ENCODE measurements around the gene CRNKL1.

Gene CRNKL1

GRCh38 chr20:20060234-20060998 is 8.2 kb upstream of the CRNKL1 start:
- no peak for DNase-seq

- DNase-seq: no peak
Measured at GRCh38 chr20:20051767-20052073, 546 bp downstream of the CRNKL1 start.

GRCh38 chr20:20039752-20040387 is 12.4 kb downstream of the CRNKL1 start:
- no peak for DNase-seq

- DNase-seq: no peak
Measured at GRCh38 chr20:20038586-20038985, 13.7 kb downstream of the CRNKL1 start.

GRCh38 chr20:20037960-20038359 is 14.3 kb downstream of the CRNKL1 start:
- DNase-seq: no peak

GRCh38 chr20:20036756-20037155 is 15.5 kb downstream of the CRNKL1 start:
- no peak for DNase-seq

GRCh38 chr20:20034486-20034885 is 17.8 kb downstream of the CRNKL1 start:
- DNase-seq: no peak

- DNase-seq: no peak
Measured at GRCh38 chr20:20031790-20032189, 20.5 kb downstream of the CRNKL1 start.

GRCh38 chr20:20027284-20027683 is 25.0 kb downstream of the CRNKL1 start:
- DNase-seq: no peak

- DNase-seq: no peak
Measured at GRCh38 chr20:20024942-20025341, 27.3 kb downstream of the CRNKL1 start.

GRCh38 chr20:20023395-20023794 is 28.9 kb downstream of the CRNKL1 start:
- no peak for DNase-seq

GRCh38 chr20:20022498-20022897 is 29.8 kb downstream of the CRNKL1 start:
- no peak for DNase-seq

- DNase-seq: no peak
Measured at GRCh38 chr20:20021835-20022234, 30.4 kb downstream of the CRNKL1 start.

GRCh38 chr20:20020908-20021307 is 31.4 kb downstream of the CRNKL1 start:
- no peak for DNase-seq

- no peak for DNase-seq
Measured at GRCh38 chr20:20019123-20019522, 33.1 kb downstream of the CRNKL1 start.

- DNase-seq: no peak
Measured at GRCh38 chr20:20018366-20018765, 33.9 kb downstream of the CRNKL1 start.

- DNase-seq: peak; percentile 20
Measured at GRCh38 chr20:20017844-20018185, 34.5 kb downstream of the CRNKL1 start.

GRCh38 chr20:20017001-20017843 is 35.0 kb downstream of the CRNKL1 start, which contains the start of gene NAA20:
Gene NAA20 (plus strand): TSS chr20:20017362. CDS start chr20:20017397, 35 bp downstream.
- DNase-seq: peak; percentile 89

GRCh38 chr20:20014659-20015058 is 37.6 kb downstream of the CRNKL1 start:
- DNase-seq: no peak

GRCh38 chr20:20012541-20012940 is 39.7 kb downstream of the CRNKL1 start:
- no peak for DNase-seq

- no peak for DNase-seq
Measured at GRCh38 chr20:20010639-20011500, 41.4 kb downstream of the CRNKL1 start.

GRCh38 chr20:20009784-20010253 is 42.4 kb downstream of the CRNKL1 start:
- no peak for DNase-seq

- no peak for DNase-seq
Measured at GRCh38 chr20:20005342-20005741, 46.9 kb downstream of the CRNKL1 start.
